GM18505 (cell line): ENCODE data around the gene SLC35E1.
A peak's percentile ranks its signal among the peaks of the same experiment; 100 is the strongest.

Experiments
- ATAC-seq: cut with Tn5 transposase; IDR thresholded peaks from one replicate; pipeline ENCODE4 v1.9.1; 2021; ENCODE audit not compliant: unreplicated experiment
- POLR2A ChIP-seq: IDR thresholded peaks from 4 replicates; pipeline ENCODE4 v1.6.1; 2011; ENCODE audit warnings: borderline replicate concordance; ENCODE audit not compliant: insufficient read depth, insufficient read length; ENCODE audit errors: extremely low read depth

Gene SLC35E1

GRCh38 chr19:16605115-16605514 is 32.9 kb upstream of the SLC35E1 start:
- no peak for ATAC-seq
- no peak for TF ChIP-seq POLR2A

- TF ChIP-seq POLR2A, result no peak
- ATAC-seq, result no peak
These were observed 32.4 kb upstream of the SLC35E1 start for GRCh38 chr19:16604615-16605014.

GRCh38 chr19:16603090-16603489 is 30.9 kb upstream of the SLC35E1 start:
- no peak for TF ChIP-seq POLR2A
- no peak for ATAC-seq

- no peak for TF ChIP-seq POLR2A
- no peak for ATAC-seq
These were observed 29.3 kb upstream of the SLC35E1 start for GRCh38 chr19:16601378-16602052.

- ATAC-seq, result no peak
- no peak for TF ChIP-seq POLR2A
These were observed 28.6 kb upstream of the SLC35E1 start for GRCh38 chr19:16600824-16601223.

GRCh38 chr19:16599655-16600346 is 27.6 kb upstream of the SLC35E1 start:
- no peak for ATAC-seq
- TF ChIP-seq POLR2A, result no peak

- ATAC-seq, result no peak
- no peak for TF ChIP-seq POLR2A
These were observed 26.6 kb upstream of the SLC35E1 start for GRCh38 chr19:16598848-16599247.

GRCh38 chr19:16596399-16596798 is 24.2 kb upstream of the SLC35E1 start:
- no peak for ATAC-seq
- no peak for TF ChIP-seq POLR2A

- TF ChIP-seq POLR2A, result no peak
- ATAC-seq, result no peak
These were observed 22.9 kb upstream of the SLC35E1 start for GRCh38 chr19:16595097-16595496.

GRCh38 chr19:16594681-16595091 is 22.5 kb upstream of the SLC35E1 start:
- no peak for ATAC-seq
- TF ChIP-seq POLR2A, result no peak

GRCh38 chr19:16594131-16594586 is 21.9 kb upstream of the SLC35E1 start:
- TF ChIP-seq POLR2A, result peak; percentile 31
- ATAC-seq, result peak; percentile 43

- ATAC-seq, result no peak
- TF ChIP-seq POLR2A, result no peak
These were observed 21.0 kb upstream of the SLC35E1 start for GRCh38 chr19:16593181-16593580.

- no peak for TF ChIP-seq POLR2A
- ATAC-seq, result no peak
These were observed 19.8 kb upstream of the SLC35E1 start for GRCh38 chr19:16591803-16592556.

- ATAC-seq, result no peak
- TF ChIP-seq POLR2A, result no peak
These were observed 18.9 kb upstream of the SLC35E1 start for GRCh38 chr19:16590876-16591802.

GRCh38 chr19:16589917-16590316 is 17.7 kb upstream of the SLC35E1 start:
- ATAC-seq, result no peak

More at GRCh38 chr19:16589917-16590316, 17.7 kb upstream of the SLC35E1 start:
- TF ChIP-seq POLR2A, result no peak
